GM08714 (cell line): ENCODE results near the gene VARS1.

ENCODE experiments used
- H3K4me3 ChIP-seq: fragments of 200-500 bp; sonication (Bioruptor generic); 2 replicates; pipeline ENCODE4 v1.5.1; 2014; ENCODE audit warnings: mild to moderate bottlenecking, low read length, inconsistent platforms
- ZNF274 ChIP-seq: IDR thresholded peaks from 2 replicates; pipeline ENCODE4 v1.6.1; 2012; ENCODE audit warnings: mild to moderate bottlenecking, low read depth, low read length

The VARS1 gene

GRCh38 chr6:31762356-31762755, 33.2 kb downstream of the VARS1 start, which contains the start of gene SAPCD1:
Gene SAPCD1, plus strand, starts transcription at chr6:31762656. Its CDS starts 399 bp downstream, at chr6:31763055.
- TF ChIP-seq ZNF274, result no peak
- H3K4me3 ChIP-seq, result no peak within 1 kb of the TSS

DNA sequence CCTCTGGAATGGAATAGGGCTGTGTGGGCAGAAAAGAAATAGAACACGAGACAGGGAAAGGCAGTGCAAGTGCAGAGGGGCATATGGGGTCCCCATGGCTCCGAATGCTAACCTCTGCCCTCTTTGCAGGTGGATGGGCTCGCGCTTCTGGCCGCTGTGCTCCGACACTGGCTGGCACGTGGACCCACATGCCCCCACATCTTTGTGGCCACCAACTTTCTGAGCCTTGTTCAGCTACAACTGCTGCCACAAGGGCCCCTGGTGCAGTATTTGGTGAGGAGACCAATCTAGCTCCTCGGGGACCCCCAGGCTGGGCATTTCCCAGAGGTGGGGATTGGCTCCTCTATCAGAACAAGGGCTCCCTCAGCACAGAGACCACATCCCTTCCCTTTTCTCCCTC, 34.2 kb downstream of the VARS1 start:
- no peak for TF ChIP-seq ZNF274

GRCh38 chr6:31760790-31761189, 34.8 kb downstream of the VARS1 start:
- no peak overlapping the region for H3K4me3 ChIP-seq
- no peak for TF ChIP-seq ZNF274

More for the DNA sequence above, 34.2 kb downstream of the VARS1 start:
- no peak overlapping the region for H3K4me3 ChIP-seq

DNA sequence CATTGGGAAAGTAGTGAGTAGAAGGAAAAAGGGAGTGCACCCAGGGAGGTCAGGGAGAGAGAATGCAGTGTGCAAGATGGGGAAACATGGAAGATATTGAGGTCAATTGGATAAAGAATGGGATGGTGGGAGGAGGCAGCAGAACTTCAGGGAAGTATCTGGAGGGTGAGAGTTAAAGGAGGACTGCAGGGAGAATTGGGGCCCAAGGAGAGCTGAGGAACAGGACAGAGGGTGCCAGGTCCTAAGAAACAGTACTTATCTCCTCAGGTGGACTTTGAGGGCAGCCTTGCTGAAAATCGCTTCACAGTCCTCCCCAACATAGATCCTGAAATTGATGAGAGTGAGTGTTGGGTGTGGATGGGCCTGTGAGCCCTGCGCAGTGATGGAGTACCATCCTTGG, 37.3 kb downstream of the VARS1 start:
- H3K4me3 ChIP-seq, result no peak overlapping the region
- no peak for TF ChIP-seq ZNF274

DNA sequence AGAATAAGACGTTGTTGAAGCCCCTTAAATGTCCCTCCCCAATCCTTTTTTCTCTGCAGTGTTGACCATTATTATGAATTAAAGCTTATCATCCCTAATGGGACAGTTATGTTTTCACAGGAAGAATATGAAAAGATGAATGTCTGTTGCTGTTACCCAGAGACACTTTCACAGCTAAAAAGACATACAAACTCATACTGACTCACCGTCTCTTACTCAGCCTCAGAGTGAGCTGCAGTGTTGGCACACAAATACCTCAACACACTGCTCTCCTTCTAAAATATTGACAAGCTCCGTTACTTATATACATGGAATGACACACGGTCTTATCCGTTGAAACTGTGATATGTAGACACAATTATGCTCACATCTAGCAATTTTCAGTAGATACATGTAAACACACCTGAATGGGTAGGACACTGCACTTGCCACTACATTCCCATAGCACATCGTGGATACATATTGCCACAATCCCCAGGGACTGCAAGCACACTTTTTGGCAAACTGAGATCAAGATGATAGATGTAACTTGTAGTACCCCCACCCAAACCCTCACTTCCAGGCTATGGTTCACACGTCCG, 42.7 kb downstream of the VARS1 start:
- no peak overlapping the region for H3K4me3 ChIP-seq
- TF ChIP-seq ZNF274, result no peak

DNA sequence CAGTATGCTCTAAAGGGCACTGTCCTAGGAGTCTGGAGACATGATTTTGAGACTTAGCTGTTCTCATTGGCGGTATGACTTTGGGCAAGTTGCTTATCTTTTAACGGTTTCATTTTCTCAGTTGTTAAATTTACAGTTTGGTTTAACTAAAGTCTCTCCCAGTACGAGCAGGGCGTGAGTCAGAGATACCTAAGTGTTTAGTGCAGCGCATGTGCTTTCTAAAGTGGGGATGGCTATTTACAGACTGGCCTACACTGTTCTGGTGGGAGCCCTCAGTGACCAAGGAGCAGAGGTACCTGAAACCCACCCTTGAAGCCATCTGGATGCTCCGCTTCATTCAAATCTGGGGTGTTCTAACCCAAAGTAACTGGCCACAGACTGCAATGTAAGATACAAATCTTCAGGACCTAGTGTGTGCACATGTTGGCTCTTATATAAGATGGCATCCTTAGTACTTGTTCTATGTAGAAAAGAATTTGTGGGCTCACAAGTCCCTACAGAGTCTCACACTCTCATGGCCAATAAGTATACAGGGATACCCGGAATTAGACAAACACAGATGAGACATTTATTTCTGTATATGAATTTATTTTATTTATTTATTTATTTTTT, 45.0 kb downstream of the VARS1 start:
- no peak for TF ChIP-seq ZNF274
- no peak overlapping the region for H3K4me3 ChIP-seq

DNA sequence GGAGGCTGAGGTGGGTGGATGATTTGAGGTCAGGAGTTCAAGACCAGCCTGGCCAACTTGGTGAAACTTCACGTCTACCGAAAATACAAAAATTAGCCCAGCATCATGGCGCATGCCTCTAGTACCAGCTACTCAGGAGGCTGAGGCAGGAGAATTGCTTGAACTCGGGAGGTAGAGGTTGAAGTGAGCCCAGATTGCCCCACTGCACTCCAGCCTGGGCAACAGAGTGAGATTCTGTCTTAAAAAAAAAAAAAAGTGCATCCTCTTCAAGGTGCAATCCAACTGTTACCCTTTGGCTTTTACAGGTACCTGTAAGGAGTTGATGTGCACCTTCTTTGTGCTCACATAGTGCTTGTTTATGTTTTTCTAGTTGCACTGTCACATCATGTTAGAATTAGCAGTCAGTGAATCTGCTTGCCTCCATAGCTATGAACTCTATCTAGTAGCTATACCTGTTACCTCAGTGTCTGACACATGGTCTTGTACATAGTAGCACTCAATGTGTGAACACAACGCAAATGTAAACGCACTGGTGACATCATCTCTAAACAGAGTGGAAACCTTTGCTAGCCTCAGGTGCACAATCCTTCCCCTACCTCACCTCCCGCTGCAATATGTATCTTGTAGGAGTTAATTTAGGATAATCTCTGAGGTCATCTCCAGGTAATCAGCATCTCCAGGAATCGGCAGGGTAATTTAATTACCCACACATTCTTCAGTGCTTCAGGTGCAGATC, 46.1 kb downstream of the VARS1 start:
- no peak overlapping the region for H3K4me3 ChIP-seq
- TF ChIP-seq ZNF274, result no peak
